PC-9 (cell line): ENCODE data around the gene TRAM2. TPM values are rescaled to one million over a fixed set of nuclear protein-coding genes. Genes with fewer than 3 reads are reported as not detected.
A peak's percentile ranks its signal among the peaks of the same experiment; 100 is the strongest.

Experiments used
- BruUV-seq: library from RNA; stranded (reverse); fragments of 400-500 nt; replicated peaks from 2 replicates; lab custom pipeline; 2021; lab: Mats Ljungman, UMichigan
- CTCF ChIA-PET: fragments of 300-600 bp; sonication (Branson Sonifier 250); formaldehyde crosslinking; loops from one replicate; lab custom pipeline; 2022; ENCODE audit warnings: antibody characterized with exemption; lab: Charles Lee
- POLR2A ChIA-PET: fragments of 300-600 bp; sonication (Branson Sonifier 250); formaldehyde crosslinking; loops from one replicate; lab custom pipeline; 2022; ENCODE audit warnings: antibody characterized with exemption; ENCODE audit not compliant: unreplicated experiment; lab: Charles Lee
- DNase-seq, 2 experiments: peaks; one replicate each; pipeline versions ENCODE4 v3.0.0 to v3.0.0-alpha.2; 2015 to 2022; ENCODE audit warnings: mixed read lengths in 1 of 2
- H2AFZ ChIP-seq: fragments of 200-600 bp; sonication (generic); 2 replicates; pipeline ENCODE4 v1.8.1; 2017; ENCODE audit warnings: antibody characterized with exemption
- H3F3A ChIP-seq: fragments of 200-600 bp; sonication (generic); 2 replicates; pipeline ENCODE4 v1.8.1; 2017; ENCODE audit warnings: antibody characterized with exemption, mild to moderate bottlenecking, low read depth; ENCODE audit not compliant: insufficient read depth
- H3K27ac ChIP-seq: fragments of 200-600 bp; sonication (generic); 2 replicates; pipeline ENCODE4 v1.6.1; 2016; ENCODE audit warnings: mixed run types
- H3K27me3 ChIP-seq: fragments of 200-600 bp; sonication (generic); 2 replicates; pipeline ENCODE4 v1.6.1; 2016; ENCODE audit warnings: low read depth, mixed run types; ENCODE audit not compliant: insufficient read depth
- H3K36me3 ChIP-seq: fragments of 200-600 bp; sonication (generic); 2 replicates; pipeline ENCODE4 v1.6.1; 2016; ENCODE audit warnings: low read depth, mixed run types
- H3K4me1 ChIP-seq: fragments of 200-600 bp; sonication (generic); replicated peaks from 2 replicates; pipeline ENCODE4 v1.6.1; 2016; ENCODE audit warnings: mixed run types; ENCODE audit not compliant: insufficient read depth
- H3K4me2 ChIP-seq: fragments of 200-600 bp; sonication (generic); 2 replicates; pipeline ENCODE4 v1.6.1; 2017; ENCODE audit warnings: mixed run types
- H3K4me3 ChIP-seq: fragments of 200-600 bp; sonication (generic); 2 replicates; pipeline ENCODE4 v1.6.1; 2016; ENCODE audit warnings: mixed run types
- H3K79me2 ChIP-seq: fragments of 200-600 bp; sonication (generic); 2 replicates; pipeline ENCODE4 v1.6.1; 2017; ENCODE audit warnings: low read depth, mixed run types
- H3K9me2 ChIP-seq: fragments of 200-600 bp; sonication (generic); 2 replicates; pipeline ENCODE4 v1.8.1; 2017; ENCODE audit warnings: mild to moderate bottlenecking; ENCODE audit not compliant: insufficient read depth
- H3K9me3 ChIP-seq: fragments of 200-600 bp; sonication (generic); 2 replicates; pipeline ENCODE4 v1.8.1; 2016; ENCODE audit warnings: low read depth; ENCODE audit not compliant: insufficient read depth
- H4K20me1 ChIP-seq: fragments of 200-600 bp; sonication (generic); 2 replicates; pipeline ENCODE4 v1.8.1; 2017; ENCODE audit not compliant: insufficient read depth
- EZH2 ChIP-seq: fragments of 200-600 bp; sonication (generic); IDR thresholded peaks from 2 replicates; pipeline ENCODE4 v1.8.0; 2017; ENCODE audit warnings: antibody characterized with exemption, low read depth
- intact Hi-C: fragments of 100-400 bp; cut with micrococcal nuclease; formaldehyde crosslinking; loops from one replicate; pipeline ENCODE4 v1.10.0; 2022; ENCODE audit not compliant: unreplicated experiment
- total RNA-seq: library from RNA; stranded (reverse); gene quantifications from 2 replicates; pipeline ENCODE4 v1.2.3, GENCODE V29; 2021
- TF ChIP-seq, protein P1 (sequence below): fragments of 200-600 bp; sonication (generic); conservative IDR thresholded peaks from 2 replicates; pipeline ENCODE4 v1.6.1; 2017; ENCODE audit warnings: mixed run types, antibody characterized with exemption, mild to moderate bottlenecking, moderate library complexity

TRAM2 gene
- total RNA-seq, 1 experiment from 2014 or later: 40.9 TPM

DNA sequence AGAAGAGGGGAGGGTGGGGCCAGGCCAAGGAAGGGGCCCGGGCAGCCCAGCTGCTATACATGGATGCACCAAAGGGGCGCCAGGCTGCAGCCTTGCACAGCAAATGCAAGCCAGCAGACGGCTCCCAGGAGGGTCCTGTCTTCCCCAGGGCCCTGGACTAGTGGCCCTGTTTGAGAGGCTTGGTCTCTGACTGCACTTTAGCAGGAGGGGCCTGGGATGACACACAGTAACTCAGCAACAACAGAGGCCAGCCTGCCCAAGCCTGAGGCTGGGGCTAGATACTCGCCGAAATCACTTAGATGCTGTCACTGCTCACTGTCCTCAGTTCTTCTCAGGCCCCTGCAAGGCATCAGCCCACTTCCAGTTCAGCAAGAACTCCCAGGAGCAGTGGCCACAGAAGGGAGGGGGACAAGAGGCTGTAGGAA is 73.5 kb downstream of the TRAM2 start:
- Histone ChIP-seq H3K79me2 (no peaks in the 10 kb centered on the region), H3K27me3 (no peaks in the 10 kb centered on the region), H3K36me3 (no peaks in the 10 kb centered on the region), H3K9me2 (no peaks in the 10 kb centered on the region), H3K4me1 (peaks cover 36% of the 10 kb centered on the region), H3F3A (peaks cover 26% of the 10 kb centered on the region), H3K4me2 (peak overlapping the region; percentile 61), H3K27ac (peak overlapping the region; percentile 36), H3K9me3 (no peaks in the 10 kb centered on the region), H4K20me1 (peaks cover 7% of the 10 kb centered on the region; the same call in 1 of the 2 replicates), H2AFZ (no peak overlapping the region), H3K4me3 (0 out of 2 replicates have a peak overlapping the region, but pooled peaks have one; percentile 12)
- no peak for TF ChIP-seq EZH2
- TF ChIP-seq, protein P1, sequence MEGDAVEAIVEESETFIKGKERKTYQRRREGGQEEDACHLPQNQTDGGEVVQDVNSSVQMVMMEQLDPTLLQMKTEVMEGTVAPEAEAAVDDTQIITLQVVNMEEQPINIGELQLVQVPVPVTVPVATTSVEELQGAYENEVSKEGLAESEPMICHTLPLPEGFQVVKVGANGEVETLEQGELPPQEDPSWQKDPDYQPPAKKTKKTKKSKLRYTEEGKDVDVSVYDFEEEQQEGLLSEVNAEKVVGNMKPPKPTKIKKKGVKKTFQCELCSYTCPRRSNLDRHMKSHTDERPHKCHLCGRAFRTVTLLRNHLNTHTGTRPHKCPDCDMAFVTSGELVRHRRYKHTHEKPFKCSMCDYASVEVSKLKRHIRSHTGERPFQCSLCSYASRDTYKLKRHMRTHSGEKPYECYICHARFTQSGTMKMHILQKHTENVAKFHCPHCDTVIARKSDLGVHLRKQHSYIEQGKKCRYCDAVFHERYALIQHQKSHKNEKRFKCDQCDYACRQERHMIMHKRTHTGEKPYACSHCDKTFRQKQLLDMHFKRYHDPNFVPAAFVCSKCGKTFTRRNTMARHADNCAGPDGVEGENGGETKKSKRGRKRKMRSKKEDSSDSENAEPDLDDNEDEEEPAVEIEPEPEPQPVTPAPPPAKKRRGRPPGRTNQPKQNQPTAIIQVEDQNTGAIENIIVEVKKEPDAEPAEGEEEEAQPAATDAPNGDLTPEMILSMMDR: no peak
- POLR2A ChIA-PET: interaction anchor here (1.3 kb wide), 1 partner anchor 83 kb away, joined by 6 read pairs; the partner anchor contains the start of gene EFHC1
- CTCF ChIA-PET: no interaction called here
- intact Hi-C loops: no loop called here
- no peak for DNase-seq
- TSS peak; percentile 1 for BruUV-seq

DNA sequence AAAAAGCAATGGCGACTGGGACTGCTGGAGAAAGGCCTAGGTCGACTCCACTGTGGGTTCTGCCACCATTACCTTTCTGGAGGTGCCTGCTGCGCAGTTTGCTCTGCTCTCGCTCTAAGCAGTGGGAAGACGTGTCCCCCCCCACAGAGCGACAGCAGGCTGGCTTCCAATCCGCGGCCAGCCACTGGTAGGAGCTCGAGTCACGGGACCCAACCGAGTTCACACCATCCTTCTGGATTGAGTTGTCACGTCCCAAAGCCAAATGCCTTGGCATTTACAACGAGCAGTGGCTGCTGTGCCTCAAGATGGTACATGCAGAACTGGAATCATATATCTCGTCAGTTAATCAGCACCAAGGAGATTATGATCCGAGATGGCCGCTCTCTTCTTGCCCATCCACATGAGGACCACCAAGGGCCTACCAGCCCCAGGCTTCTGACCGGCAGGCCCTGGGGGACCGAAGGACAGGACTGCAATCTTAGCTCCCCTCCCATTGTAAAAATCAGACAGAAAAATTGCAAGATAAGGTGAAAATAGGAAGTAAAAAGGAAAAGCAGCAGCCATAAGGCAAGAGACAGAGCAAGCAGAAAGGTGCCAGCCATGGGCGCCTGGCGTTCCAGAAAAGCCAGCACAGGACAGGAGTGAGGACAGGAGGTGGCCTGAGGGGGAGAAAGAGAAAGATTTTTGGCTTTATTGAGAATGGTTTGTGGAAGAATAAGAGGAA is 74.4 kb downstream of the TRAM2 start:
- H3K27me3 ChIP-seq: no peaks in the 10 kb centered on the region
- ChIA-PET CTCF (no interaction called here), POLR2A (no interaction called here)
- TF ChIP-seq, protein P1: no peak
- TF ChIP-seq EZH2: no peak
- H3K9me2 ChIP-seq: no peaks in the 10 kb centered on the region
- no peak overlapping the region for H3K4me3 ChIP-seq
- intact Hi-C loops: no loop called here
- no peak overlapping the region for H3K27ac ChIP-seq
- H4K20me1 ChIP-seq: peaks cover 7% of the 10 kb centered on the region; the same call in 1 of the 2 replicates
- no peaks in the 10 kb centered on the region for H3K9me3 ChIP-seq
- peaks cover 29% of the 10 kb centered on the region for H3K4me1 ChIP-seq
- no peaks in the 10 kb centered on the region for H3K36me3 ChIP-seq
- BruUV-seq: no TSS peak
- no peak for DNase-seq
- peaks cover 26% of the 10 kb centered on the region for H3F3A ChIP-seq
- no peaks in the 10 kb centered on the region for H3K79me2 ChIP-seq
- H3K4me2 ChIP-seq: peak overlapping the region; percentile 61
- no peak overlapping the region for H2AFZ ChIP-seq

DNA sequence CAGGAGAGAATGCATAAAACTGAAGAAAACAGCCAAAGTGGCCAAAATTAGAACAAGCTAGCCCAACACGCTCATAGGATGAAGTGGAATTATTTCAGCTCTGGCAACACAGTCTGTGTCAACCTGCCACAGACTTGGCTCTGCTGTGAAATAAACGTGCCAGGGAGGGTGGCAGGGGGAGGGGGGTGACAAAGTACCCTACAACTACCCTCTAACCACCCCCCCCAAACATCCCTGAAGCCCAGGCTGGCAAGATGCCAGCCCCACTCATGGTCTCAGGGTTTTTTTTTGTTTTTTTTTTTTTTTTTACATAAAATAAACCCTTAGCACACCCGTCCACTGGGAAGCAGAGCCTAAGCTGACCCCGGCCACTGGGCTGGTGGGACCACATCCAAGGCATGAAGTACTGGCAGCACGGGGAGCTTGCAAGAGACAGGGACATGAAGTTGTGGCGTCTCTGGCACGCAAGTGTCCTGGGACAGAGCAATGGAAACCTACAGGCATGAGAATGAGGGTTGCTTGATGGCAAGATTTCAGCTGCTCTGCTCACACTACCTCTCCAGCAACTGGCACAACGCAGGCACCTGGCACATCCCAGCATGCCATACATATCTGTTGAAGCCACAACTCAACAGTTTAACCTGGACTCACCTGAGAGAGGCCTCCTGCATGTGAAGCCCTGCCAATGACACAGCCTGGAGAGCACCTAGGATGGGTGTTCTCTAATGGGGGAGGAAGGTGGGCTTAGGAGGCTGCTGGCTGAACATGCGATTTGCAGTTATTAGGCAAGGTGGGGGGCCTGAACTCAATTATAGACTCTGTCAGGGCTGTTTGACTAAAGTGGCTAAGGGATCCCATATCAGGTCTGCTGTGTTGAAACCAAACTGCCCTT is 76.4 kb downstream of the TRAM2 start:
- H3K27ac ChIP-seq: no peak overlapping the region
- H3K27me3 ChIP-seq: no peaks in the 10 kb centered on the region
- intact Hi-C loops: no loop called here
- H3K9me3 ChIP-seq: no peaks in the 10 kb centered on the region
- H3K4me2 ChIP-seq: no peak overlapping the region
- DNase-seq: no peak
- H3K4me1 ChIP-seq: peaks cover 29% of the 10 kb centered on the region
- H3K4me3 ChIP-seq: no peak overlapping the region
- no peaks in the 10 kb centered on the region for H3K79me2 ChIP-seq
- no peaks in the 10 kb centered on the region for H3K36me3 ChIP-seq
- POLR2A ChIA-PET: no interaction called here
- CTCF ChIA-PET: no interaction called here
- no peak overlapping the region for H2AFZ ChIP-seq
- peaks cover 7% of the 10 kb centered on the region; the same call in 1 of the 2 replicates for H4K20me1 ChIP-seq
- no TSS peak for BruUV-seq
- peaks cover 26% of the 10 kb centered on the region for H3F3A ChIP-seq
- TF ChIP-seq EZH2: no peak
- TF ChIP-seq, protein P1: no peak
- H3K9me2 ChIP-seq: no peaks in the 10 kb centered on the region
